ENCODE measurements around the gene SPINK1. TPM values are rescaled to one million over a fixed set of nuclear protein-coding genes. Genes with fewer than 3 reads are reported as not detected.

SPINK1 gene
- total and polyA plus RNA-seq, 9 of the 15 experiments (the other 6 are each of a cell fraction or from before 2014, with no cell fraction given) = 0.45 to 2.2 (median 0.65) TPM; not detected in 1

- Histone ChIP-seq H3K9ac (ENCODE audit: insufficient read depth in 1 of 2, low read depth in 2 of 2, low read length in 2 of 2) (no peak overlapping the region), H3K27me3 (ENCODE audit: control insufficient read depth in 2 of 2, insufficient read depth in 2 of 2, low read length in 2 of 2) (no peaks in the 10 kb centered on the region), H2AFZ (ENCODE audit: low read depth, low read length) (no peak overlapping the region), H4K20me1 (replicated peaks; ENCODE audit: control insufficient read depth, insufficient read depth, low read length) (no peaks in the 10 kb centered on the region), H3K4me2 (ENCODE audit: insufficient read depth, low read length) (no peak overlapping the region), H3K27ac (ENCODE audit: extremely low read depth, low read depth, low read length) (no peak overlapping the region), H3K4me1 (replicated peaks in 1 of 2; ENCODE audit: control insufficient read depth in 2 of 2, insufficient read depth in 2 of 2, low read length in 2 of 2) (no peaks in the 10 kb centered on the region), H3K9me1 (ENCODE audit: control insufficient read depth, insufficient read depth, low read length) (no peaks in the 10 kb centered on the region), H3K4me3 (no peak overlapping the region), H3K9me3 (replicated peaks; ENCODE audit: control insufficient read depth, insufficient read depth, low read depth, low read length) (peaks cover 2% of the 10 kb centered on the region; the same call in 1 of the 2 replicates), H3K36me3 (ENCODE audit: control insufficient read depth, insufficient read depth, low read length) (no peaks in the 10 kb centered on the region), H3K79me2 (ENCODE audit: control insufficient read depth, insufficient read depth, low read length) (no peaks in the 10 kb centered on the region)
- DNase-seq (ENCODE audit: extremely low read depth in 1 of 4, low spot score in 3 of 4) (no peak), ATAC-seq (no peak), FAIRE-seq (no peak)
- 1% methylated on average over 6 of the region's 6 CpGs for WGBS (ENCODE audit: insufficient coverage, low coverage, missing lambda C conversion rate)
- CTCF ChIA-PET (ENCODE audit: low intra/inter-chr PET ratio) = no interaction called here
- BruUV-seq (replicated peaks) = no TSS peak
- in situ Hi-C loops (cut with MboI) = no loop called here
- TF ChIP-seq CEBPZ (IDR thresholded peaks at IDR 0.05; ENCODE audit: borderline replicate concordance, low read depth, low read length) (no peak), BDP1 (IDR thresholded peaks at IDR 0.05; ENCODE audit: insufficient read depth, insufficient read length) (no peak), CBX1 (IDR thresholded peaks at IDR 0.05; ENCODE audit: low read depth) (no peak), ZNF551 (CRISPR knock-in tag; IDR thresholded peaks at IDR 0.05) (no peak)
- intact Hi-C loops (cut with micrococcal nuclease) = no loop called here
- POLR2A ChIA-PET = no interaction called here
Observed at GRCh38 chr5:147791181-147791580, 40.3 kb downstream of the SPINK1 start.

All from K562 (cell line).